ENCODE data around the gene EEF1AKMT3.
"Not testable (repeated sequence)": the region's sequence is repeated elsewhere in the genome, so short reads cannot be mapped to it uniquely, and the experiment has no call there.

The EEF1AKMT3 gene

DNA sequence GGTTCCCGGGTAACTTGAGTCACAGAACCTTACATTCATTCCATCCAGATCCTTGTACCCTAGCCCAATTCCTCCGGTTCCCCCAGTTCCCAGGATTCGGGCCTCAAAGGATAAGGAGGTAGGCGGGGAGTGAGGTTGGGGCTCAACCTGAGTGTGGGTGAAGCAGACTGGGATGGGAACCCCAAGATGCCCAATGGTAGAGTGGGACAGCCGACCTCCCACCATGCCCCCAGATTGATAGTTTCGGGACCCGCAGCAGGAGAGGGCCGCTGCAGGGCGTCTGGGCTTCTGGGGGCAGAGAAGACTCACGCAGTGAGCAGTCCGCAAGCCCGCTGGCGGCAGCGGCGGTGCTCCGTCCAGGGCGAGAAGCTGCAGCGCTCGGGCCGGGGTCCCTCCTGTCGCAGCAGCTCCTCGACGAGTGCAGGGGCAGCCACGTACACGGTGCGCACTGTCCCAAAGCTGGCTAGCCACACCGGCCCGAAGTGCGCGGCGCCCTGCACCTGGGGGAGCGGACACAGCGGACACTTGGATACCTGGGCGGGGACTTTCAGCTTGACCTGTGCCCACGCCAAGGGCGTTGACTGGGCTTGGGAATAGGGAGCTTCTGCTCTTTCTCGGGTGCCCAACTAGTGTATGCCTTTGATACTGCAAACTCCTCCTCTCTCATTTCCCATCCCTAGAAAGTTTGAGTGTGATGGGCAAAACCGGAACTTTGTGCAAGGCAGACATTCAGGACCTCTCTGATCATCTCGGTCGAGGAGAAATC lies 6.5 kb upstream of the EEF1AKMT3 start:
- no peak for FAIRE-seq

DNA sequence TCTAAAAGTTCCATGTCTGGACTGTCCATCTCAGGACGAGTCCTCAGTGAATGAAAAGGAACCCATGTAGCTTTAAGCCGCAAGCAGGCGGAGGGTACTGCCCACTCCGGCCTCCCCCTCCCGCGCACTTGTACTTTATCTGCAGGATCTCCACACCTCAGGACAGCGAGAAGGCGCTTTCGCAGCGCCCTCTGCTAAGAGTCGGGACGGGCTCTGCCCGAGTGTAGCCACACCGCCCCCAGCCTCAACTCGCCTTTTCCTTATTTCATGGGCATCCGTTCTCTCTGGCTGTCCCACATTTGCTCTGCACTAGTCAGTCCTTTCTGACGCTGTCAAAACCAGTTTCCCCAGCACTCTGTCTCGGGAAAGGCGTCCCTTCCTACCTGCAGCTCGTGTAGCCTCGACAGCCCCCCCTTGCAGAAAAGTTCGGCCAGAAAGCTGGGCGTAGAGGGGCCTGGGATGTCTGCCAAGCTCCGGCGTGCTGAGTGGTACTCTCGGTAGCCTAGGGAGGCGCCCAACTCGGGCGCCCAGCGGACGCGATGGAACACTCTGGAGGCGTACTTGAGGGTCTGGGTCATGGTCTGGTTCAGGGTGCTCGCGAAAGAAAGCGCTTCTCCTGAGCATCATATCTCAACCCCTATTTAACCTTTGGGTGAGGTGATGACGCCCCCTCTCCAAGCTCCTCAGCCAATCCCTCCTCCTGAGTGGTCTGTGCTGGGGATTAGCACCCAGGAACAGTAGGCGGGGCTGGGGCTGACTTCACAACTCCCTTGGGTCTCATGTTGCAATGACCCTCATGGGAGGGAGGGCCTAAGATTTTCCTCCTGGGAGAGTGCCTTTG lies 5.7 kb upstream of the EEF1AKMT3 start, which contains the start of gene CYP27B1:
Gene CYP27B1, minus strand, starts transcription at position 615 of the 841 bp plus-strand sequence. Its CDS starts 37 bp downstream, at position 578.
- FAIRE-seq: no peak

- FAIRE-seq: no peak
These were observed 5.1 kb upstream of the EEF1AKMT3 start for GRCh38 chr12:57767305-57767698.

- no peak for FAIRE-seq
These were observed 4.5 kb upstream of the EEF1AKMT3 start for GRCh38 chr12:57767876-57768275.

DNA sequence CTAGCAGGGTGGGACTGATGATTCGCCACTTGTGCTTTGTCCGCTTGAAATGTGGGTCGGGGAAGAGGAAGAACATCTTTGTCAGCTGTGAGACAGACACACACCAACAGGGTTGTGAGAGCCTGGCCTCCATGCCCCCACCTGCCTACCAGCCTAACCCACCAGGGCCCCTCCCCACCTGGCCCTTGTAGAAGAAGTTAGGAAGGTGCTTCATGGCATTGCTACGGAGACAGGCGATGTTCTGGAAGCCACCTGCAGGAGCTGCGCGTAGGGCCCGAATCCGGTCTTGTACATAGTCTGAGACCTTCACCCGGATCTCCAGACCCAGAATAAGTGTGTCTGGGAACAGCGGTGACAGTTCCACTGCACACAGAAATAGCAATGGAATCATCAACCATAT lies 2.8 kb upstream of the EEF1AKMT3 start:
- no peak for FAIRE-seq

- FAIRE-seq: no peak
These were observed 1.7 kb upstream of the EEF1AKMT3 start for GRCh38 chr12:57770734-57771133.

DNA sequence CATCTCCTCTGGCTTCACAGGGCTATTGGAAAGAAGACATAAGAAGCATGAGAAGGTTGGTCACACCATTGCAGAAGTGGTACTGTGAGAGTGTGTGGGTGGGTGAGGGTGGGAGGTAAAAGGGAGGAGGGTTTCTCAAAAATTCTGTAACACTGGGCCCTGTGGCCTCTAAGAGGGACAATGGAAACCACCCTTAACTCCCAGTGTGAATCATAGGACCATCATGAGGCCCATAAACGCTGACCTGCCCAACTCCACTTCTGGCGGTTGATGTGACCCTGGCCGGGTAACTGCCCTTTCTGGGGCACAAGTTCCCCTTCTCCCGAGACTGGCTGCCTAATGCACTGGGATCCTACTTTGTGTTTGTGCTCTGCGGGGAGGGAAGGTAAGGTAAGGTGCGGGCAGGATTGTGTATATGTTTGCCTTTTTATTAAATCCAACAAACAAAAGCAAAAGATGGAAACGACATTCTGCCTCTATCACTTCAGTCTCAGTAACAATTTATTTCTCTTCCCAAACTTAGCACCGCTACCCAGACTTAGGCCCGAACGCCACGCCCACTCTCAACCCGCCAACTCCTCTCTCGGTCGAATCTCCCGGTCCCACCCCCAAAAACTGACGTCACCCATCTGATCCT lies 1.1 kb upstream of the EEF1AKMT3 start:
- FAIRE-seq: no peak

DNA sequence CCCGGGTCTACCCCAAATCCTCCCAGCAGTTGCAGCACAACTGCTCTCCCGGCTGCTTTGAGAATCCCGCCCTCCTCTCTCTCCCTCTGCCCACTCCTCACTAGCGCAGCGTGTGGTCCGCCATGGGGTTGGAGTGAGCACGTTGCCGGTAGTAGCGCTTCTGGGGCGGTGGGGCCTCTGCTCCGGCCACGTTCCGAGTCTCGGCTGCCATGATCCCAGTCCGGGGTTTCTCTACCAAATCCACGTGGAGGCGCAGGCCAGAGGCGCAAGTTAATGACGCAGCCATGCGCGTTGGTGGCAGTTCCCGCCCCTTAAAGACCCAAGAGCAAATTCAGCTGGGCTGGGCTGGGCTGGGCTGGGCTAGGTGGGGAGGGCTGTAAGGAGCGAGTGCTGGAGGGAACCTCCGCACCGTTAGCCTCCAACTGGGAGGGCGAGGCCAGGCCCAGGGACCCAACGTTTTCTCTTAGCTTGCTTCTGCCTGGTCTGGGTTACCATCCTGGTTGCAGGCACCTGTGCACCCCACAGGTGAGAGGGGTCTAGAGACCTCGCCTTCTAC lies 463 bp upstream of the EEF1AKMT3 start, which contains the start of gene METTL1:
Gene METTL1, minus strand, starts transcription at position 233 of the 556 bp plus-strand sequence. Its CDS starts 22 bp downstream, at position 211.
- FAIRE-seq: no peak

GRCh38 chr12:57774634-57775033 lies 2.2 kb downstream of the EEF1AKMT3 start:
- not testable (repeated sequence) for FAIRE-seq

- no peak for FAIRE-seq
These were observed 2.6 kb downstream of the EEF1AKMT3 start for GRCh38 chr12:57775044-57775443.

GRCh38 chr12:57775563-57776246 lies 3.3 kb downstream of the EEF1AKMT3 start:
- no peak for FAIRE-seq

- FAIRE-seq: no peak
These were observed 3.8 kb downstream of the EEF1AKMT3 start for GRCh38 chr12:57776247-57776587.

GRCh38 chr12:57777367-57777766 lies 5.0 kb downstream of the EEF1AKMT3 start:
- FAIRE-seq: no peak

DNA sequence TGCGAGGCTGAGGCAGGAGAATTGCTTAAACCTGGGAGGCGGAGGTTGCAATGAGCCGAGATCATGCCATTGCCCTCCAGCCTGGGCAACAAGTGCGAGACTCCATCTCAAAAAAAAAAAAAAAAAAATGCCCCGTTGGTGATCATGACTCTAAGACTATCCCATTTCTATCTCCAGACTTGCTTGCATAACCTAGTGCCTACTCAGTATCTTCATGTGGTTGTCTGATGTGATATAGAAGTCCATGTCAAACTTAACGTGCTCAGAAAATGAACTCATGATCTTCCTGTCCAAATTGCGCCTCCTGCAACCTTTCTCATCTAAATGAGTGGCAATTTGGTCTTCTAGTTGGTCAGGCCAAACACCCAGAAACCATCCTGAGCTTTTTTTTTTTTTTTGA lies 5.5 kb downstream of the EEF1AKMT3 start:
- FAIRE-seq: no peak

- no peak for FAIRE-seq
These were observed 7.3 kb downstream of the EEF1AKMT3 start for GRCh38 chr12:57779736-57780135.

DNA sequence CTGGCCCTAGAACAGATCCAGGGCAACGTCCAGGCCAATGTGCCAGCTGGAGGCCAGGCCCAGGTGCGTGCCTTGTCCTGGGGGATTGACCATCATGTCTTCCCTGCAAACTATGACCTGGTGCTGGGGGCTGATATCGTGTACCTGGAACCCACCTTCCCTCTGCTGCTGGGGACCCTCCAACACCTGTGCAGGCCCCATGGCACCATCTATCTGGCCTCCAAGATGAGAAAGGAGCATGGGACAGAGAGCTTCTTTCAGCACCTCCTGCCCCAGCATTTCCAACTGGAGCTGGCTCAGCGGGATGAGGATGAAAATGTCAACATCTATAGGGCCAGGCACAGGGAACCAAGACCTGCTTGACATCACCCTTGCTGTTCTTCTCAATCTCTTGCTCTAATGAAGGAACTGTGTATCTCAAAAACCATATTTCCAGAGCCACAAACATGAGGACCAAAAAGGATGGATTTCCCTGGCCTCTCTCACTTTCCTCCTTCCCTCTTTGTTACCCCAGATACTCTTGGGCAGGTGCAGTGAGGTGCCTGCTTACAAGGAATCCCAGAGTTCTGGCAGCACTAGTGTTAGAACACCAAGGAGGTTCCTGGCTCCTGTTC lies 8.0 kb downstream of the EEF1AKMT3 start:
- no peak for FAIRE-seq

- FAIRE-seq: no peak
These were observed 8.8 kb downstream of the EEF1AKMT3 start for GRCh38 chr12:57781244-57781643.

GRCh38 chr12:57781801-57782200 lies 9.4 kb downstream of the EEF1AKMT3 start:
- FAIRE-seq: no peak

GRCh38 chr12:57782243-57782607 lies 9.8 kb downstream of the EEF1AKMT3 start:
- FAIRE-seq: no peak

- no peak for FAIRE-seq
These were observed 10.4 kb downstream of the EEF1AKMT3 start, which contains the start of gene TSFM for GRCh38 chr12:57782608-57783465. Gene TSFM, plus strand, starts transcription at chr12:57782787. Its CDS starts 15 bp downstream, at chr12:57782802.

- no peak for FAIRE-seq
These were observed 11.0 kb downstream of the EEF1AKMT3 start for GRCh38 chr12:57783466-57783801.

Measured in colon (tissue), 2 donors.